Endodermal cell (in vitro differentiated cells): ENCODE results near the gene GABRA4. TPM values are rescaled to one million over a fixed set of nuclear protein-coding genes. Genes with fewer than 3 reads are reported as not detected.

Experiments used
- DNase-seq: peaks from one replicate; pipeline ENCODE4 v3.0.0-alpha.2; 2017
- H3K27ac ChIP-seq: 2 replicates; pipeline ENCODE4 v1.5.1; 2013; ENCODE audit warnings: mild to moderate bottlenecking, low read depth, low read length, moderate library complexity
- H3K27me3 ChIP-seq: 2 replicates; pipeline ENCODE4 v1.6.1; 2013; ENCODE audit warnings: mild to moderate bottlenecking, low read length, moderate library complexity; ENCODE audit not compliant: insufficient read depth, control insufficient read depth, poor library complexity, severe bottlenecking
- H3K36me3 ChIP-seq: 2 replicates; pipeline ENCODE4 v1.7.0; 2013; ENCODE audit warnings: mild to moderate bottlenecking, low read length, moderate library complexity; ENCODE audit not compliant: control insufficient read depth, insufficient read depth
- H3K4me1 ChIP-seq: one replicate; pipeline ENCODE4 v1.7.0; 2013; ENCODE audit warnings: low read length; ENCODE audit not compliant: control insufficient read depth, insufficient read depth
- H3K4me3 ChIP-seq: 2 replicates; pipeline ENCODE4 v1.5.1; 2013; ENCODE audit warnings: mild to moderate bottlenecking, low read length, moderate library complexity
- H3K9ac ChIP-seq: 2 replicates; pipeline ENCODE4 v1.6.1; 2013; ENCODE audit warnings: mild to moderate bottlenecking, low read length, moderate library complexity; ENCODE audit not compliant: poor library complexity, severe bottlenecking; ENCODE audit errors: extremely low read depth
- H3K9me3 ChIP-seq: 2 replicates; pipeline ENCODE4 v1.6.1; 2013; ENCODE audit warnings: mild to moderate bottlenecking, low read length, moderate library complexity; ENCODE audit not compliant: control insufficient read depth
- H3K27ac Mint-ChIP-seq: 2 replicates; pipeline ENCODE4 v1.8.0; 2020; ENCODE audit warnings: mixed read lengths
- H3K27me3 Mint-ChIP-seq: 2 replicates; pipeline ENCODE4 v1.8.0; 2021; ENCODE audit warnings: mild to moderate bottlenecking, mixed read lengths; ENCODE audit not compliant: insufficient read depth
- H3K36me3 Mint-ChIP-seq: 2 replicates; pipeline ENCODE4 v1.8.0; 2020; ENCODE audit warnings: low read depth, mixed read lengths
- H3K4me1 Mint-ChIP-seq: 2 replicates; pipeline ENCODE4 v1.8.0; 2020; ENCODE audit warnings: mixed read lengths
- H3K4me3 Mint-ChIP-seq: 2 replicates; pipeline ENCODE4 v1.8.0; 2020; ENCODE audit warnings: mild to moderate bottlenecking, moderate library complexity, mixed read lengths
- H3K9me3 Mint-ChIP-seq: 2 replicates; pipeline ENCODE4 v1.8.0; 2020; ENCODE audit warnings: mild to moderate bottlenecking, mixed read lengths
- WGBS, 2 experiments: methylation state at CpG; one replicate each; pipeline versions ENCODE4 v1.1.5 to v1.1.7; 2013; ENCODE audit warnings: missing lambda C conversion rate in 2 of 2, mixed read lengths in 1 of 2; ENCODE audit not compliant: insufficient coverage in 1 of 2, insufficient read length in 1 of 2; 5-methylcytosine and 5-hydroxymethylcytosine counted together
- total RNA-seq, 2 donors: library from RNA; stranded (reverse); fragmentation: NEBNext Ultra II Directional in 1 of 2; extraction: Animal tissue kit (Norgen Biotek cat#: 25700) in 1 of 2; gene quantifications; 2 replicates in 1 of 2; 3 replicates in 1 of 2; pipeline ENCODE4 v1.2.1, GENCODE V29; 2021
- TF ChIP-seq, protein P1 (sequence below): fragments of 200-600 bp; sonication (generic); conservative IDR thresholded peaks from 2 replicates; pipeline ENCODE4 v1.5.0; 2021; ENCODE audit warnings: antibody characterized with exemption, mild to moderate bottlenecking

Gene GABRA4
- total RNA-seq, 2 donors from 2014 or later = 0.37 TPM; not detected in 1

DNA sequence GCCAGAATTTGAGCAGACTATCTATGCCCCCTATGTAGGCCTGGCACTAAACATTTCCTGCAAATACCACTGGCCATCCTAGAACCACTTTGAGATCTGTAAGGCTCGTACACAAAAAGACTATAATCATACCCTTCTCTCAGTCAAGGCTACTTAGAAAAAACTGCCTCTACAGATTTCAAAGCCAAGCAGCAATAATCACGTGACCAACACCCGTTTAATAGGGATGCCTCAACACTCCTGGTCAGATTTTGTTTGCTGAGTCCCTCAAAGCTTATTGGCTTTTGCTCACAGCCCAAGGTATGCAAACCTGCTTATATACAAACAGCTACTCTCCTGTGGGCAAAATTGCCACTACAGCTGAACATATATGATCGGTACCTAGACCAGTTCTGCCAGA lies 85.2 kb downstream of the GABRA4 start:
- 87 to 90% methylated on average over 4 of the region's 4 CpGs for WGBS, 2 experiments
- H3K27ac ChIP-seq = no peak overlapping the region
- Mint-ChIP-seq H3K4me1 (no peaks in the 10 kb centered on the region), H3K36me3 (no peaks in the 10 kb centered on the region), H3K9me3 (peaks cover 1% of the 10 kb centered on the region), H3K4me3 (no peak overlapping the region), H3K27ac (no peak overlapping the region), H3K27me3 (no peaks in the 10 kb centered on the region)
- no peaks in the 10 kb centered on the region for H3K27me3 ChIP-seq
- TF ChIP-seq, protein P1, sequence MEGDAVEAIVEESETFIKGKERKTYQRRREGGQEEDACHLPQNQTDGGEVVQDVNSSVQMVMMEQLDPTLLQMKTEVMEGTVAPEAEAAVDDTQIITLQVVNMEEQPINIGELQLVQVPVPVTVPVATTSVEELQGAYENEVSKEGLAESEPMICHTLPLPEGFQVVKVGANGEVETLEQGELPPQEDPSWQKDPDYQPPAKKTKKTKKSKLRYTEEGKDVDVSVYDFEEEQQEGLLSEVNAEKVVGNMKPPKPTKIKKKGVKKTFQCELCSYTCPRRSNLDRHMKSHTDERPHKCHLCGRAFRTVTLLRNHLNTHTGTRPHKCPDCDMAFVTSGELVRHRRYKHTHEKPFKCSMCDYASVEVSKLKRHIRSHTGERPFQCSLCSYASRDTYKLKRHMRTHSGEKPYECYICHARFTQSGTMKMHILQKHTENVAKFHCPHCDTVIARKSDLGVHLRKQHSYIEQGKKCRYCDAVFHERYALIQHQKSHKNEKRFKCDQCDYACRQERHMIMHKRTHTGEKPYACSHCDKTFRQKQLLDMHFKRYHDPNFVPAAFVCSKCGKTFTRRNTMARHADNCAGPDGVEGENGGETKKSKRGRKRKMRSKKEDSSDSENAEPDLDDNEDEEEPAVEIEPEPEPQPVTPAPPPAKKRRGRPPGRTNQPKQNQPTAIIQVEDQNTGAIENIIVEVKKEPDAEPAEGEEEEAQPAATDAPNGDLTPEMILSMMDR = no peak
- H3K4me3 ChIP-seq = no peak overlapping the region
- no peak overlapping the region for H3K9ac ChIP-seq
- no peaks in the 10 kb centered on the region for H3K36me3 ChIP-seq
- no peak for DNase-seq
- no peaks in the 10 kb centered on the region for H3K9me3 ChIP-seq
- H3K4me1 ChIP-seq = no peaks in the 10 kb centered on the region

DNA sequence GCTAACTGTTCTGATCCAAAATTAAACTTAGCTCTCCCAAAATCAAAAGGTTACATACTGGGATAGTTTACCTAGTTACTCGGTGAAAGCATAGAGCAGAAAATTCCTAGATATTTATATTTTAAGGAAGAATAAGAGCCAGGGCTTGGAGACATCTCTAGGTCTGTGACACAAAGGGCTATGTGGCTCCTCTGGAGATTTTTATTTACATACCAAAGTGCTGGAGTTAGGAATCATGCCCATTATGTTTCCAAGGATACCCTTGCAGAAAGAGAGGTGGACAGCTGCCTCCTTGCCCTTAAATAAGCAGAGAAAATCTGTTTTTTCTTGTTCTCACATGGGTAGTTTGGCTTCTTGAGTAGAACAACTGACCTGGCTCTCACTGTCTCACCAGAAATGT lies 93.3 kb downstream of the GABRA4 start:
- H3K4me3 ChIP-seq = no peak overlapping the region
- no peak overlapping the region for H3K9ac ChIP-seq
- Mint-ChIP-seq H3K4me1 (no peaks in the 10 kb centered on the region), H3K4me3 (no peak overlapping the region), H3K27me3 (no peaks in the 10 kb centered on the region), H3K36me3 (no peaks in the 10 kb centered on the region), H3K9me3 (no peaks in the 10 kb centered on the region), H3K27ac (no peak overlapping the region)
- no peaks in the 10 kb centered on the region for H3K36me3 ChIP-seq
- no peak for DNase-seq
- H3K9me3 ChIP-seq = no peaks in the 10 kb centered on the region
- H3K4me1 ChIP-seq = no peaks in the 10 kb centered on the region
- H3K27me3 ChIP-seq = no peaks in the 10 kb centered on the region
- H3K27ac ChIP-seq = no peak overlapping the region
- TF ChIP-seq, protein P1 = no peak
- 78% methylated on average over 1 of the region's 1 CpG; no CpG with 5 or more reads in 1 of the 2 experiments for WGBS, 2 experiments

DNA sequence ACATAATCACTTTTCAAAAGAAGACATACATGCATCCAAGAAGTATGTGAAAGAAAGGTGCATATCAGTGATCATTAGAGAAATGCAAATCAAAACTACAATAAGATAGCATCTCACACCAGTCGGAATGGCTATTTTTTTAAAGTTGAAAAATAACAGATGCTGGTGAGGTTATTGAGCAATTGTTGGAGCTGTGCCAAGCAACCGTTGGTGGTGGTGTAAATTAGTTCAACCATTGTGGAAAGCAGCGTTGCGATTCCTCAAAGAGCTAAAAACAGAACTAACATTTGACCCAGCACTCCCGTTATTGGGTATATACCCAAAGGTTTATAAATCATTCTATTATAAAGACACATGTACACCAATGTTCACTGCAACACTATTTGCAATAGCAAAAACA lies 98.6 kb downstream of the GABRA4 start:
- no peaks in the 10 kb centered on the region for H3K4me1 ChIP-seq
- Mint-ChIP-seq H3K9me3 (no peaks in the 10 kb centered on the region), H3K27ac (no peak overlapping the region), H3K27me3 (peaks cover 3% of the 10 kb centered on the region), H3K4me3 (no peak overlapping the region), H3K4me1 (no peaks in the 10 kb centered on the region), H3K36me3 (no peaks in the 10 kb centered on the region)
- no peak for DNase-seq
- no peak overlapping the region for H3K9ac ChIP-seq
- no peaks in the 10 kb centered on the region for H3K36me3 ChIP-seq
- H3K9me3 ChIP-seq = no peaks in the 10 kb centered on the region
- TF ChIP-seq, protein P1 = no peak
- WGBS, 2 experiments = 90 to 94% methylated on average over 2 to 5 of the region's 5 CpGs
- H3K27me3 ChIP-seq = no peaks in the 10 kb centered on the region
- no peak overlapping the region for H3K4me3 ChIP-seq
- no peak overlapping the region for H3K27ac ChIP-seq
